Fibroblast of villous mesenchyme (primary cell): ENCODE data around the gene PISD. TPM values are rescaled to one million over a fixed set of nuclear protein-coding genes. Genes with fewer than 3 reads are reported as not detected.
A peak's percentile ranks its signal among the peaks of the same experiment; 100 is the strongest.

ENCODE experiments used
- DNase-seq: peaks from one replicate; pipeline ENCODE4 v3.0.0-alpha.2; 2010; ENCODE audit warnings: low read depth
- H3K4me3 ChIP-seq: 2 replicates; pipeline ENCODE4 v1.5.1; 2011; ENCODE audit warnings: low read depth, mild to moderate bottlenecking, low read length
- CTCF ChIP-seq: IDR thresholded peaks from 2 replicates; pipeline ENCODE4 v1.5.1; 2012; ENCODE audit warnings: low read depth, mild to moderate bottlenecking, low read length; ENCODE audit not compliant: insufficient read depth
- total RNA-seq: library from RNA; depleted of rRNA; stranded (reverse); fragments of >200 nt; gene quantifications from 2 replicates; pipeline ENCODE4 v1.2.3, GENCODE V29; 2012

The PISD gene
- total RNA-seq, 1 donor = 56.6 TPM

- H3K4me3 ChIP-seq = no peak overlapping the region
- TF ChIP-seq CTCF = no peak
- no peak for DNase-seq
These were observed 82.2 kb downstream of the PISD start for GRCh38 chr22:31579835-31580242.

DNA sequence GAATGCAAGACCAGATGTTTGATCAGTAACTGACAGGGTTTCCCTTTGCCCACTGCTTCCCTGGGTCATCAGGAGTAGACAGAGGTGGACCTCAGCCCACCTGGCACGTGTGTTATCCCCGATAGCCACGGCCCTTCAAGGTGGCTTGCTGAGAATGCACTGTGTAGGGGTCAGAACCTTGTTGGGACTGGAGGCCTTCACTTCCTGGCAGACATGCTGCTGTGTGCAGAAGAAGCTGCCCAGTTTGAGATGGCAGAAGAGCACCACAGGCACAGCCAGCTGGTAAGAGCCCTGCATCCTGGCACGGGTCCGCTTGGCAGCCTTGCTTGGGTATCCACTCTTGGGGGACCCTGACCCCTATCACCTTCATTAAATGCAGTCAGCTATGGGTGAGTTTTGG lies 83.8 kb downstream of the PISD start:
- no peak overlapping the region for H3K4me3 ChIP-seq
- DNase-seq = no peak
- TF ChIP-seq CTCF = no peak

GRCh38 chr22:31577711-31578110 lies 84.3 kb downstream of the PISD start:
- DNase-seq = no peak
- TF ChIP-seq CTCF = no peak

DNA sequence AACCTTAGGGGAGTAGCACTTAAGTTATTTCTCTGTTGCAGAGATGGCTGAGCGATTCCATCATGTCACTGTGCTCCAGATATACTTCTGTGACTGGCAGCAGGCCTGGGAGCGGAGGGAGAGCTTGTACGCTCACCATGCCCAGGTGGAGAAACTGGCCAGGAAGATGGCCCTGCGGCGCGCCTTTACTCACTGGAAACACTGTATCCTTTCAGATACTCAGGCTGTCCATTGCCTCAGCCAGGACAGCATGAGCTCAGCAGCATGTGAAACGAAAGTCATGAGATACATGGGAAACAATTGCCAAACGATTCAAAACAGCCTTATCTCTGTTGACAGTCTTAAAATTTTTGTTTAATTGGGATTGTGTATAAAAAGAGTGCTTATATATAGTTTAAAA lies 86.8 kb downstream of the PISD start:
- TF ChIP-seq CTCF = no peak
- no peak overlapping the region for H3K4me3 ChIP-seq

More at GRCh38 chr22:31577711-31578110, 84.3 kb downstream of the PISD start:
- no peak overlapping the region for H3K4me3 ChIP-seq

DNA sequence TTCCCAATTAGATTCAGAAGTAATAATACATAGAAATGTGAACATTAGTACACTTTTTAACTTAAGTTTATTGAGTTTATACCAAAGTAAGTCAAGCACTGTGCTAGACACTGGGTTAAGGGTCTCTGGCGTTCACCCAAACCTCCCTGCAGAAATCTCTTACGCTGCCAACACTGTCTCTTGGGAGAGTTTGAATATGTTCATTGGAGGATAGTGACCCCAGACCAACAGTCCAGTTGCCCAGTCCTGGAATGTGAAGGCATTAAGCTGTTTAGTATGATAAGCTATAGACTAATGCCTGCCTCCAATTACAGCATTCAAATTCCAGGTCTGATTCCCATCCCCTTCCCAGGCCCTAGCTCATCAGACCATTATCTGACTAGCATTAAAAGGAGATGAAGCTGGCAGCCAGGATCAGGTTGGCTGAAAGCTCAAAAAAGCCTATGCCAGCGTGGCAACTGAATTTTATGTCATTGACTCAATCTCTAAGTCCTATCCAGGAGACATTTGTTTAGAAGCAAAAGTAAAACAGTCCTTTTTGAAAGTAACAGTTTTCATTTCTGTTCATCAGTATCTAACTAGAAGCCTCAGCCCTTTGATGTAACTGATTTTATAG lies 87.9 kb downstream of the PISD start:
- no peak for DNase-seq

More for the DNA sequence above, 86.8 kb downstream of the PISD start:
- DNase-seq = peak; percentile 40

DNA sequence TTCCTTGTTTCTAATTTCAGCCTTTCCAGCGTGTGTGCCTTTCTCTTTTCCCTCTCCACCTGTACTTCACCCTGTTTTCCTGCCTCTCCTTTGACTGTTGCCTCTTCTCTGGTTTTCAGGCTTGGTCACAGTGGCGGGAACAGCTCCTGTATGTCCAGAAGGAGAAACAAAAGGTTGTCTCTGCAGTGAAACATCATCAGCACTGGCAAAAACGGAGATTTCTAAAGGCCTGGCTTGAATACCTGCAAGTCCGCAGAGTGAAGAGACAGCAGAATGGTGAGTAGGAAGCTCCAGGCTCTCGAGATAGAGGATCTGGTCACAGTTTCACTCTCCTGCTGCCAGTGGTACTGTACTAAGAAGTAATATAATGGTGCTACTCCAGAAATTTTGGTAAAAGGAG lies 89.1 kb downstream of the PISD start:
- no peak for DNase-seq
- no peak for TF ChIP-seq CTCF
- H3K4me3 ChIP-seq = no peak overlapping the region

More for the DNA sequence above, 87.9 kb downstream of the PISD start:
- H3K4me3 ChIP-seq = no peak overlapping the region
- no peak for TF ChIP-seq CTCF

DNA sequence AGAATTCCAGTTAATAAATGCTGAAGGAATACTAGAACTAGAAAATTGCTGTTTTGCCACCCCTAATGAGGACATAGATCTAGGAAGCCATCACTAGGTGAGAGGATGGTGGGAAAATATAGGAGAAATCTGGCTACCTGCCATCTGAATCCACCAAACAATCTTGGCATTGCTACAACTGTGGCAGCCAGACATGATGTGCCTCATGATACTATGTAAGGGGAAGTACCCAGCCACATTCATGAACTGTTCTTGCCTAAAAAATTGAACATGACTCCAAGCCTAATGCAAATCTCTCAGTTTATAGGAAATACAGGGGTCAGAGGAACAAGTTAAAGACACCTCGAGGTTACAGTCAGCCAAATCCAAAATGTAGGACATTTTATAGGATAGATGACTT lies 92.9 kb downstream of the PISD start:
- no peak for DNase-seq
- no peak overlapping the region for H3K4me3 ChIP-seq

More for the DNA sequence above, 92.9 kb downstream of the PISD start:
- TF ChIP-seq CTCF = no peak
